Stimulated activated CD4-positive, alpha-beta T cell treated with anti-CD3 and anti-CD28 coated beads, Interleukin-15, amount 100 ng/mL, for 1 hour (primary cell): ENCODE data around the gene ITGB1.
"Not testable (repeated sequence)": the region's sequence is repeated elsewhere in the genome, so short reads cannot be mapped to it uniquely, and the experiment has no call there.

Experiments
- DNase-seq, 2 donors: peaks; one replicate each; pipeline ENCODE4 v3.0.0-alpha.2; 2020; ENCODE audit warnings: low read depth in 1 of 2, low spot score in 1 of 2

ITGB1 gene

GRCh38 chr10:32938554-32939061 lies 19.4 kb downstream of the ITGB1 start:
- DNase-seq: no peak

- no peak for DNase-seq
Measured at GRCh38 chr10:32937911-32938424, 20.1 kb downstream of the ITGB1 start.

DNA sequence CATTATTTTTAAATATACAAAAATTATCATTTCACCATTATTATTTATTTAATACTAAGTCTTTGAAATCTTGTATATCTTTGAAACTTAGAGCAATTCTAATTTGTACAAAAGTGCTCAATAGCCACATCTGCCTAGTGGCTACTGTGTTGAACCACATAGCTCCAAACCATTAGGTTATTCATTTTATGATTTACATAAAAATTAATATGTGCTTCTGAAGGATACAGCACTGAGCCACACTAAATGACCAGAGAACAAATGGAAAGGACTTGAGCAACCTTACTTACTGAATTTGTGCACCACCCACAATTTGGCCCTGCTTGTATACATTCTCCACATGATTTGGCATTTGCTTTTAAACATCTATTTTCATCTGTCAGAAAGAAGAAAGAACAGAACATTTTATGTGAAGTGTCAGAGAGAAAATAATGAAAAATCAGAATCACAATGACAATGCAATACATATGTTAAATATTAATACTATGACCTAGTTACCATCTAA lies 25.8 kb downstream of the ITGB1 start:
- DNase-seq: no peak

DNA sequence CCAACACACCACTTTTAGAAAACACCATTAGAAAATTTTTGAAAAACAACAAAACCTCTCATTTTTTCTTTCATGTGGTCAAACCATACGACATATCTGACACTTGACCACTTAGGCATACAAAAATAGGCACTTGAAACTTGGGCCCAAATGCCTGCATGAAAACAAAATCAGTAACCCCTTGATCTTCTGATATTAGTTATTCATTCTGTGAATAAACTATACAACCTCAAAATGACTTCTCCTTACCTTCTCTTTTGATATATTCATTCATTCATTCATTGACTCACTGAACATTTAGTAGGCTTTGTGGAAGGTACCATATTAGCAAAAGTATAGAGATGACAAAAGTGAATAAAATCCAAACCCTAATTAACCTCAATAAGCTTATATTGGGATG lies 26.4 kb downstream of the ITGB1 start:
- DNase-seq: no peak

GRCh38 chr10:32930036-32930435 lies 28.0 kb downstream of the ITGB1 start:
- no peak for DNase-seq

GRCh38 chr10:32929634-32930033 lies 28.4 kb downstream of the ITGB1 start:
- DNase-seq: no peak

DNA sequence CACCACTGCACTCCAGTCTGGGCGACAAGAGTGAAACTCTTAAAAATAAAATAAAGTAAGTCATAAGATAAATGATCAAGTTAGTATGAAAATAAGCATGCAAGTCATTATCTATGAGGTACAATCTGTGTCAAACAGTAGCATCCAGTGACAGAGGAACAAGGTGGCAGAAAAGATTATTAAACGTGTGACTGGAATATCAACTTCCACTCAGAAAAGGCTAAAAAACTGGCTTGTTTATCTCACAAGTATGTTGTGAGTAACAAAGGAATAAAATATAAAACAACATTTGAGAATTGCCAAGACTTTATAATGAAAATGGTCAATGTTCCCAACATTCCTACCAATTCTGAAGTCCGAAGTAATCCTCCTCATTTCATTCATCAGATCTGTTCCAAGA lies 30.3 kb downstream of the ITGB1 start:
- DNase-seq: no peak

DNA sequence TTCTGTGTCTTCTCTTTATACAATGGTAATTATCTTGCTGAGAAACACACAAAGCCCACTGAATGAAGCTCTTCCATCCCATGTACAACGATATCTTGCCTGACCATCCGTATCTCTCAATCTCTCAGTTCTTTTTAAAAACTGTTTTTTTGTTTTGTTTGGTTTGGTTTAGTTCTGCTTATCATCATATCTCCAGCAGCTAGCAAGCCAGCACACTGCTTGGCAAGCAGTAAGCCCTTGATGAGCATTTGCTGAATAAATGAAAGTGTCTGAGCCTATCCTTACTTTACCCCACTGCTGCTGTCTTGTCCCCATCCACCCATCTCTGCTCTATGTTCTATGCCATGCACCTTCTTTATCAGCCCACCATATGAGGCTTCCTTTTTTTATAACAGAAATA lies 34.2 kb downstream of the ITGB1 start:
- no peak for DNase-seq

- DNase-seq: no peak
Measured at GRCh38 chr10:32923134-32923533, 34.9 kb downstream of the ITGB1 start.

- DNase-seq: no peak
Measured at GRCh38 chr10:32922170-32922569, 35.9 kb downstream of the ITGB1 start.

- DNase-seq: not testable (repeated sequence)
Measured at GRCh38 chr10:32917817-32918216, 40.2 kb downstream of the ITGB1 start.

DNA sequence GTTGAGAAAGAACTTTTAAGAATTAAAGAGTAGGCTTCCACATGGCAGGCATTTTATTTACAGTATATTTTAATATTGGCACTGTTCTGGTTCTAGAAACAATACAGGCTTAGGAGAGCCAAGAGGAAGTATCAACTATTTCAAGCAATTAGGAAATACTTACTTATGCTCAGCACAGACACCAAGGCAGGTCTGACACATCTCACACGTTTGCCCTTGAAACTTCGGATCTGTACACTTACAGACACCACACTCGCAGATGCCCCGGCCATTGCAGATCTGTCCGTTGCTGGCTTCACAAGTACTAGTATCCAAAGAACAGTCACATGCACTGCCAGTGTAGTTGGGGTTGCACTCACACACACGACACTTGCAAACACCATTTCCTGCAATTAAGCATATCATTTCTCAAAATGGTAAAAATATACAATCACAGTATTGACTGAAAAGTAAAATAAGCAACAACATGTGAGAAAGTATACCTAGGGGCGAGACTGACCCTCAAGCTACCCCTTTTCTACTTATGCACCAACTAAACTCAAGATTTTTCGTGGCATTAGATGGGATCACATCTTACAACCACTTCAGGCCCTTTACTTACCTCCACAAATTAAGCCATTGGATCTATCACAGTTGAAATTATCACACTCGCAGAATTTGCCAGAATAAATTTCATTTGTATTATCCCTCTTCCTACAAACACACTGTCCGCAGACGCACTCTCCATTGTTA lies 46.6 kb downstream of the ITGB1 start:
- no peak for DNase-seq

- DNase-seq: not testable (repeated sequence)
Measured at GRCh38 chr10:32909970-32910369, 48.1 kb downstream of the ITGB1 start.

- DNase-seq: no peak
Measured at GRCh38 chr10:32909456-32909855, 48.6 kb downstream of the ITGB1 start.

GRCh38 chr10:32906595-32906994 lies 51.4 kb downstream of the ITGB1 start:
- no peak for DNase-seq

DNA sequence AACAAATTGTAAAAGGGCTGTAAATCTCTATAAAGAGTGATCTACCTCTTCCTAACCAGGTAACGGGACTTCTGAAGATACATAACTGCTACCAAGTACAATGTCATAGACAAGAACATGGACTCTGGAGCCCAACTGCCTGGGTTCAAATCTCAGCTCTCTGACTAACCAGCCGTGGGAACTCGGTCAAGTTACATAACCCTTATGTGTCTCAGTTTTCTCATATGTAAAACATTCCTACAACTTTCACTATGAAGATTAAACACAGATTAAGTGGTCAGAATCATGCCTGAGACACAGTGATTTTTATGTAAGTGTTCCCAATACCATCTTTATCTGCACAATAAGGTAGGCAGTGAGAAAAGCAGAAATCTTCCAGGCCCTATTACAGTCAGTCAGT lies 52.6 kb downstream of the ITGB1 start:
- DNase-seq: no peak

DNA sequence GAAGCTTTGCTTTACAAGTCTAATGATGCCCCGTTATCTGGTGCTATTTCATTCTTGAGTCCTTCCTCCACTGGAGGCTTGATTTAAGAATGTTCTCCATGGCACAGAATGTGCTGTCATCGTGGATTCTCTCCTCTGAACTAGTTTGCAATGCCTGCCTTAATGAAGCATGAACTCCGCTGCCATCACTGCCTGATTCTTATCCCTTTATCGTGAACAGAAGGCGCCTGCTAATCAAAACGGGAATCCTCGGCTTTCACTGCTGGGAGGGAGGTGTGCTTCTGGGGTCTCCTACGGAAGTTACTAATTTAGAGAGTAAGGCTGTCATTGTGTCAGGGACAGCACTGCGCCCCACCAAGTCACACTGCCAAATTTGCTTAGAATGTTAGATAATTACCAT lies 56.2 kb downstream of the ITGB1 start:
- no peak for DNase-seq

DNA sequence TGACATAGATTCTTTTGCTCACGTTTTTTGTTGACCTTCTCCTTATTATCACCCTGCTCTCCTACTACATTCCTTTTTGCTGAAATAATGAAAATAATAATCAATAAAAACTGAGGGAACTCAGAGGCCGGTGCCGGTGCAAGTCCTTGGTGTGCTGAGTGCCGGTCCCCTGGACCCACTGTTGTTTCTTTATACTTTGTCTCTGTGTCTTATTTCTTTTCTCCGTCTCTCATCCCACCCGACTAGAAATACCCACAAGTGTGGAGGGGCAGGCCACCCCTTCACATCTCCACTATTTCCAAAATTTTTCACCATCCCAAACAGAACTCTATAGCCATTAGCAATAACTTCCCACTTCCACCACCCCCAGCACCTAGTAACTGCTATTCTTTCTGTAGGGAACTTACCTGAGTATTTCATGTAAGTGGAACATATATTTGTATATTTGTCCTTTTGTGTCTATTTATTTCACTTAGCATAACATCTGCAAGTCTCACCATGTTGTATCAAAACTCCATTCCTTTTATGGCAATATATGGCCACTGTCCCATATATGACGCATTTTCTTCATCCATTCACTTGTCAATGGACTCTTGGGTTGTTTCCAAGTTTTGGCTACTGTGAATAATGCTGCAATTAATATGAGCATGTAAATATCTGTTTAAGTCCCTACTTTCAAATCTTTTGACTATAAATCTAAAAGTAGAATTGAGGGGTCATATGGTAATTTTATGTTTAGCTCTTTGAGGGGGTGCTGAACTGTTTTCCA lies 62.6 kb downstream of the ITGB1 start:
- not testable (repeated sequence) for DNase-seq

DNA sequence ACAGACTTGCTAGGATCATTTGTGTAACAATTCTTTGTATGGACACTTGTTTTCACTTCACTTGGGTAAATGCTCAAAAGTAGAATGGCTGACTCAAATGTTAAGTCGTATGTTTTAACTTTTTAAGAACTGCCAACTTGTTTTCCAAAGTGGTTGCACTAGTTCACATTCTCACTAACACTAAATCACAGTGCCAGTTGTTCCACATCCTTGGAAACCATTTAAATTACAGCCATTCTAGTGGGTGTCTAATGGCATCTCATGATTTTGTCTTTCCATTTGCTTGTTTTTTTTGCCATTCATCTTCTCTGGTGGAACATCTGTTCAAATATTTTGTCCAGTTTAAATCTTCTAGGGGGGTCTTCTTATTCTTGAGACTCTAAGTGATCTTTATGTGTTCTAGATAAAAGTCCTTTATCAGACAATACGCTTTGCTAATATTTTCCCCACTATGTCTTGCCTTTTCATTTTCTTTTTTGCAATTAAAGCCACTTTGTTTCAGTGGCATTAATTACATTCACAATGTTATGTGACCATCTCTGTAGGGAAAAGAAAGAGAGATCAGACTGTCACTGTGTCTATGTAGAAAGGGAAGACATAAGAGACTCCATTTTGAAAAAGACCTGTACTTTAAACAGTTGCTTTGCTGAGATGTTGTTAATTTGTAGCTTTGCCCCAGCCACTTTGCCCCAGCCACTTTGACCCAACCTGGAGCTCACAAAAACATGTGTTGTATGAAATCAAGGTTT lies 63.9 kb downstream of the ITGB1 start:
- DNase-seq: no peak

DNA sequence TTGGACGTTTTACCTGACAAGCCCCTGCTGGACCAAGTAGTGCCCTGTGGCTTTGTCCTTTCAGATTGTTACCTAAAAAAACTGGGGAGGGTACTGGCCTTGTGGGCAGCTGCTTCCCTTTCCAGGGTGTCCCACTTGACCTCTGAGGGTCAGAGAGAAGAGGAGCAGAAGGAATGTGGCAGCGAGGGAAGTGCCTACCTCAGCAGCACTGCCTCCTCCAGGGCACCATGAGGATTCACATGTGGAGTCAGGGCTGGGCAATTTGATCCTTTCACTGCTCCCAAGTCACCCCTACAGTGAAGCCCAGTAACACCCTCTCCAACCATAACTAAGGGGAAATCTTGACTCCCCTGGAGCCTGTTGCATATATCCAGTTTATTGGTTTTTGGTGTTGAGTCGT lies 64.6 kb downstream of the ITGB1 start:
- no peak for DNase-seq

GRCh38 chr10:32891261-32891660 lies 66.8 kb downstream of the ITGB1 start:
- DNase-seq: no peak
